ENCODE data around the gene HIVEP1.

GRCh38 chr6:12101048-12101447 is 88.9 kb downstream of the HIVEP1 start:
- TF ChIP-seq CTCF (IDR thresholded peaks at IDR 0.05) (no peak), POLR2A (IDR thresholded peaks at IDR 0.05) (no peak), EP300 (IDR thresholded peaks at IDR 0.05) (no peak)

Measured in upper lobe of left lung (tissue), 4 donors.